ENCODE measurements around the gene EFHD2.
"Not testable (repeated sequence)": the region's sequence is repeated elsewhere in the genome, so short reads cannot be mapped to it uniquely, and the experiment has no call there.

The EFHD2 gene

DNA sequence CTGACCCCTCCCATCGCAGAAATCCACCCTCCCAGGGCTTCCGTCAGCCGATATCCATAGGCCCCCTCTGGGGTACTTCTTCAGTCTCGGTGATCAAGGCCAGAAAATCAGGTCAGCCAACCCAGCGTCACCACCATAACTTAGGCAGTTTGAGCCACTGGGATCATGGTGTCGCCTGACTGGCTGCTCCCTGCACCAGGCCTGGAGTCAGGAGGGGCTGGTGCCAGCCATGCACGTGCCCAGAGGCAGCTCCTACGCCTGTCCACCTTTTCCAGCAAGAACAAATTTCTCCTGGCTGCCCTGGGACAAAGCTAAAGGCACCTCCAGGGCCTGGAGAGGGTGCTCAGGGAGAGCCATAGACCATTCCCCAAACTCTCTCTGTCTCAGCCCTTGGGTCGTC lies 23.8 kb downstream of the EFHD2 start:
- TF ChIP-seq CTCF (IDR thresholded peaks at IDR 0.05; ENCODE audit: borderline replicate concordance, insufficient read depth, low read depth, low read length) = no peak
- no peak overlapping the region for H3K4me3 ChIP-seq (ENCODE audit: low read depth, low read length)

- H3K4me3 ChIP-seq (ENCODE audit: low read depth, low read length) = not testable (repeated sequence)
Observed at GRCh38 chr1:15434739-15435138, 25.1 kb downstream of the EFHD2 start.

DNA sequence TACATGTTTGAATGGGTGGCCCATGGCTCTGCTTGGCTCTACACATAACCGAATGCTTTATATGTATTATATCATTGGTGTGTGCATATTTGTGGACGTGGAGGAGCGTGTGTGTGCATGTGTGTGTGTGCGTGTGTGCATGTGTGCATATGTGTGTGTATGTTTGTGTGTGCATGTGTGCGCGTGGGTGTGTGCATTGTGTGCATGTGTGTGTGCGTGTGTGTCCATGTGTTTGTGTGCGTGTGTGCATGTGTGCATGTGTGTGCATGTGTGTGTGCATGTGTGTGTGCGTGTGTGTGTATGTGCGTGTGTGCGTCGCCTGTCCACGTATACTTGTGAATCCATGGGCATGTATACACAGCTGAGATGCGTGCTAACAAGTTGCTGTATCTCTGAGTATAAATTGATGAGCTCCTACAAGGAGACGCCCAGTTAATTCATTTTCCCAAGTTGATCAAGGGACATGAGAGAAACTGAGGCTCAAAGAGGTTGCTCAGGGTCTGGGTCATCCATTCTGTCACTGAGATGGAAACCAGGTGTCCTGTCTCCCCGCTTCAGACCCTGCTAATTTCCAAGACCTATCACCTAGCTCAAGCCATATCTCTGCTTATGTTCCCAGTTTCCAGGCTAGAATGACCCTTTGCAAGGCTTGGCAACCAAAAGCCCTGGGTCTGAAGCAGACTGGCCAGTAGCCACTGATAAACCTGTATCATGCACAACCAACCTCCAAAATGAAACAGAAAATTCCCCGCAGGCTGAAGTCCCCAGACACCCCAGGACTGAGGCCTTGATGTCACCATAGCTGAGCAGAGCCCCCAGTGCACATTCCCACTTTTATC lies 25.8 kb downstream of the EFHD2 start:
- TF ChIP-seq CTCF (IDR thresholded peaks at IDR 0.05; ENCODE audit: borderline replicate concordance, insufficient read depth, low read depth, low read length) = no peak
- H3K4me3 ChIP-seq (ENCODE audit: low read depth, low read length) = no peak overlapping the region

GRCh38 chr1:15436881-15437442 lies 27.3 kb downstream of the EFHD2 start:
- no peak for TF ChIP-seq CTCF (IDR thresholded peaks at IDR 0.05; ENCODE audit: borderline replicate concordance, insufficient read depth, low read depth, low read length)
- no peak overlapping the region for H3K4me3 ChIP-seq (ENCODE audit: low read depth, low read length)

DNA sequence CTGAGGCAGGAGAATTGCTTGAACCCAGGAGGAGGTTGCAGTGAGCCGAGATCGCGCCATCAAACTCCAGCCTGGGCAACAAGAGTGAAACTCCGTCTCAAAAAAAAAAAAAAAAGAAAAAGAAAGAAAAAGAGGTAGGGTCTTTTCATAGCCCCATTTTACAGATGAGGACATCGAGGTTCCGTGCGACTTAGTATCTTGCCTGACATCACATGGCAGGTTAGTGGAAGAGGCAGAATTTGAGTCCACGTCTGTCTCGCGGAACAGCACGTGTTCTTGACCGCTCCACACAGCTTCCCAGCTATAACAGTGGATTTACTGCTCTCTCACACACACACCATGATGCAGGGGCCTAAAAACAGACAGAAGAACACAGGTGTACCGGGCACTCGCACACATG lies 29.6 kb downstream of the EFHD2 start:
- TF ChIP-seq CTCF (IDR thresholded peaks at IDR 0.05; ENCODE audit: borderline replicate concordance, insufficient read depth, low read depth, low read length) = no peak
- no peak overlapping the region for H3K4me3 ChIP-seq (ENCODE audit: low read depth, low read length)

- H3K4me3 ChIP-seq (ENCODE audit: low read depth, low read length) = no peak overlapping the region
- no peak for TF ChIP-seq CTCF (IDR thresholded peaks at IDR 0.05; ENCODE audit: borderline replicate concordance, insufficient read depth, low read depth, low read length)
Observed at GRCh38 chr1:15440357-15440756, 30.7 kb downstream of the EFHD2 start.

GRCh38 chr1:15441247-15441646 lies 31.6 kb downstream of the EFHD2 start:
- TF ChIP-seq CTCF (IDR thresholded peaks at IDR 0.05; ENCODE audit: borderline replicate concordance, insufficient read depth, low read depth, low read length) = no peak
- no peak overlapping the region for H3K4me3 ChIP-seq (ENCODE audit: low read depth, low read length)
